Brain microvascular endothelial cell (primary cell): ENCODE data around the gene ZNF678.
A peak's percentile ranks its signal among the peaks of the same experiment; 100 is the strongest.
"Not testable (repeated sequence)": the region's sequence is repeated elsewhere in the genome, so short reads cannot be mapped to it uniquely, and the experiment has no call there.

ENCODE experiments used
- DNase-seq: peaks from one replicate; pipeline ENCODE4 v3.0.0-alpha.2; 2020
- H3K27ac ChIP-seq: fragments of 250-450 bp; sonication (Bioruptor Pico); 2 replicates; pipeline ENCODE4 v1.5.1; 2020; ENCODE audit warnings: mild to moderate bottlenecking, moderate library complexity
- H3K27me3 ChIP-seq: fragments of 250-450 bp; sonication (Bioruptor Pico); replicated peaks from 2 replicates; pipeline ENCODE4 v1.5.1; 2020; ENCODE audit warnings: mild to moderate bottlenecking
- H3K36me3 ChIP-seq: fragments of 250-450 bp; sonication (Bioruptor Pico); replicated peaks from 2 replicates; pipeline ENCODE4 v1.5.1; 2020; ENCODE audit warnings: mild to moderate bottlenecking
- H3K4me3 ChIP-seq: 2 replicates; pipeline ENCODE4 v1.5.1; 2011; ENCODE audit warnings: low read depth, mild to moderate bottlenecking, control low read depth, low read length, moderate library complexity
- in situ Hi-C: cut with HindIII; loops from 2 replicates; pipeline ENCODE4 v1.10.0; 2017; ENCODE audit warnings: low sequenced_read_pairs, low pct_ligation_motif_present
- TF ChIP-seq, protein P1 (sequence below): IDR thresholded peaks from 2 replicates; pipeline ENCODE4 v1.5.1; 2011; ENCODE audit warnings: low read depth, mild to moderate bottlenecking, moderate library complexity, low read length, control low read depth, inconsistent platforms; ENCODE audit errors: missing control alignments

The ZNF678 gene

DNA sequence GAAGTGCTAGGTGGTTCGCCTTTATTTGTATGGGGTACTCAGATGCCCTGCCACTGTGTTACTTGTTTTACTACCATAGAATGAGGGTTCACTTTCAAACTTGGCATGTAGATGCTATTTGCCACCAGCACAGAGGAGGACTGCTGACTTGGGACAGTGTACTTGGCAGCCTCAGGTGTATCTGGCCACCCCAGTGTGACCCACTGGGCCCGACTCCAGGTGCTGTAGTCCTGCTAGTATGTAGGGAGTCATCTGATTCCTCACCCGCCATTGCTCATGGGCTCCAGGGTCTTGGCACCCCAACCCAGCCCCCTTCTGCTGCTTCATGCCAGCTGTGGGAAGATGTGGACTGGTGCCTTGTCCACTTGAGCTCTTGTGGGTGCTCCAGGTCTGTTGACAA is 40.0 kb downstream of the ZNF678 start:
- TF ChIP-seq, protein P1, sequence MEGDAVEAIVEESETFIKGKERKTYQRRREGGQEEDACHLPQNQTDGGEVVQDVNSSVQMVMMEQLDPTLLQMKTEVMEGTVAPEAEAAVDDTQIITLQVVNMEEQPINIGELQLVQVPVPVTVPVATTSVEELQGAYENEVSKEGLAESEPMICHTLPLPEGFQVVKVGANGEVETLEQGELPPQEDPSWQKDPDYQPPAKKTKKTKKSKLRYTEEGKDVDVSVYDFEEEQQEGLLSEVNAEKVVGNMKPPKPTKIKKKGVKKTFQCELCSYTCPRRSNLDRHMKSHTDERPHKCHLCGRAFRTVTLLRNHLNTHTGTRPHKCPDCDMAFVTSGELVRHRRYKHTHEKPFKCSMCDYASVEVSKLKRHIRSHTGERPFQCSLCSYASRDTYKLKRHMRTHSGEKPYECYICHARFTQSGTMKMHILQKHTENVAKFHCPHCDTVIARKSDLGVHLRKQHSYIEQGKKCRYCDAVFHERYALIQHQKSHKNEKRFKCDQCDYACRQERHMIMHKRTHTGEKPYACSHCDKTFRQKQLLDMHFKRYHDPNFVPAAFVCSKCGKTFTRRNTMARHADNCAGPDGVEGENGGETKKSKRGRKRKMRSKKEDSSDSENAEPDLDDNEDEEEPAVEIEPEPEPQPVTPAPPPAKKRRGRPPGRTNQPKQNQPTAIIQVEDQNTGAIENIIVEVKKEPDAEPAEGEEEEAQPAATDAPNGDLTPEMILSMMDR, result no peak
- H3K36me3 ChIP-seq, result no peaks in the 10 kb centered on the region
- no peak overlapping the region for H3K4me3 ChIP-seq
- DNase-seq, result no peak
- no peak overlapping the region for H3K27ac ChIP-seq
- H3K27me3 ChIP-seq, result no peaks in the 10 kb centered on the region
- in situ Hi-C loops, result no loop called here

DNA sequence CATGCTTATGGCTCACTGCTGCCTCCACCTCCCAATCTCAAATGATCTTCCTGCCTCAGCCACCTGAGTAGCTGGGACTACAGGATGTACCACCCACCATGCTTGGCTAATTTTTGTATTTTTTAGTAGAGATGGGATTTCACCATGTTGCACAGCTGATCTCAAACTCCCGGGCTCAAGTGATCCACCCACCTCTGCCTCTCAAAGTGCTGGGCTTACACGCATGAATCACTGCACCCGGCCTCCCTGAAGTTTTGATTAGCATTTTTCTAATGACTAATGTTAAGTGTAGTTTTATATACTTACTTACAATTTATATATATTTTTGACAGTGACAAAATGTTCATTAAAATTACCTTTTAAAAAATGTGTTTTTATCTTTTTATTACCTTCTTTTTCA is 41.1 kb downstream of the ZNF678 start:
- no peaks in the 10 kb centered on the region for H3K36me3 ChIP-seq

DNA sequence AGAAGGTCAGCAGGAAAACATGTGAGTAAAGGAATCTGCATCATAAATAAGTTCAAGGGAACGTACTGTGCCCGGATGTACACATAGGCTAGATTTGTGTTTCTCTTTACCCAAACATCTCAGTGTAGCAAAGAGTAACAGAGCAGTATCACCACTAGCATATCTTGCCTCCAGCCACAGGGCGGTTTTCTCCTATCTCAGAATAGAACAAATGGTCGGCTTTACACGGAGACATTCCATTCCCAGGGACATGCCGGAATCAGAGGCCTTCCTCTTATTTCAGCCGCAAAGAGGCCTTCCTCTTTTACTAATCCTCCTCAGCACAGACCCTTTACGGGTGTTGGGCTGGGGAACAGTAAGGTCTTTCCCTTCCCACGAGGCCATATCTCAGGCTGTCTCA is 42.9 kb downstream of the ZNF678 start:
- in situ Hi-C loops, H3K4me3 ChIP-seq, H3K27me3 ChIP-seq, H3K36me3 ChIP-seq: not testable (repeated sequence)
- peak; percentile 53 for DNase-seq
- H3K27ac ChIP-seq, result peak overlapping the region; percentile 56

More for the DNA sequence above, 41.1 kb downstream of the ZNF678 start:
- TF ChIP-seq, protein P1, result no peak
- H3K27me3 ChIP-seq, result no peaks in the 10 kb centered on the region
- peak; percentile 33 for DNase-seq
- no peak overlapping the region for H3K4me3 ChIP-seq
- in situ Hi-C loops, result no loop called here
- H3K27ac ChIP-seq, result no peak overlapping the region

DNA sequence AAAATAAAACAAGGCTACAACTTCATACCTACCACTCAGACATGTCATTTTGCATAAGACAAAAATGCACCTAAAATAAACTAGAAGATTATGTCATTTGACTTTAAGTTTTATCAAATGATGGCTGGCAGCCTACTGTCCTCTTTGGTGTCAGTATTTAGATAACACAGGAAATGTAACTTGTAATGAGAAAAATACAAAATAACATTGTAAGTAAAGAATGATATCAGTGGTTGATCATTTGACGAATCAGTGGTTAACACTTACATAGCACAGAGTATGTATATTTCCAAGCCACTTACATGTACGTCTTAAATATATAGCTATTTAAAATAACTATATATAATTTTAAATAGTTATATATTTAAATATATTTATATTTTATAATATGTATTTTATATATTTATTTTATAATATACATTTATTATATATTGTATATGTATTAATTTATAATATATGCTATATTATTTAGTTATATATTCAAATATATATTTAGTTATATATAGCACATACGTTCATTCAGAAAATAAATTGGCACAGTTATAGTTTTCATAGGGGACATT is 44.1 kb downstream of the ZNF678 start:
- in situ Hi-C loops, result no loop called here
- TF ChIP-seq, protein P1, result no peak
- Histone ChIP-seq H3K4me3 (no peak overlapping the region), H3K36me3 (no peaks in the 10 kb centered on the region), H3K27ac (no peak overlapping the region), H3K27me3 (no peaks in the 10 kb centered on the region)
- no peak for DNase-seq

DNA sequence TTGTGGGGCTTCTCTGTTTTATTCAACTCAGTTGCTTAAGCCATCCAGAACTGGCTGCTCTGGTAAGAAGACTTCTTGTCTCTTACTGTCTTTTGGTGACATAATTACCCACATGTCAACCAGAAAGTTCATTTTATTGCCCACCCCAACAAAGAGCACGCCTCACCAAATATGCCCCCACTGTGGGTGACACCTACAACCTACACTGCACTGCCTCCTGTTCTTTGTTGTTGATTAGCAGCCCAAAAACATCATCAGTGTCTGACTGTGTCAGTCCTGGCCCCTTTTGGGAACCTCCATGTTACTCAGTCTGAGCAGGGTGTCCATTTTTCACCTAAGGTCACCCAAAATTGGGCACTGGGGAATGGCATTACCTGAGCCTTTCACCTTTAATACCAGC is 49.3 kb downstream of the ZNF678 start:
- no peaks in the 10 kb centered on the region for H3K36me3 ChIP-seq
- DNase-seq, result no peak
- in situ Hi-C loops, result no loop called here
- no peak overlapping the region for H3K4me3 ChIP-seq
- H3K27ac ChIP-seq, result no peak overlapping the region
- H3K27me3 ChIP-seq, result no peaks in the 10 kb centered on the region
- TF ChIP-seq, protein P1, result no peak

DNA sequence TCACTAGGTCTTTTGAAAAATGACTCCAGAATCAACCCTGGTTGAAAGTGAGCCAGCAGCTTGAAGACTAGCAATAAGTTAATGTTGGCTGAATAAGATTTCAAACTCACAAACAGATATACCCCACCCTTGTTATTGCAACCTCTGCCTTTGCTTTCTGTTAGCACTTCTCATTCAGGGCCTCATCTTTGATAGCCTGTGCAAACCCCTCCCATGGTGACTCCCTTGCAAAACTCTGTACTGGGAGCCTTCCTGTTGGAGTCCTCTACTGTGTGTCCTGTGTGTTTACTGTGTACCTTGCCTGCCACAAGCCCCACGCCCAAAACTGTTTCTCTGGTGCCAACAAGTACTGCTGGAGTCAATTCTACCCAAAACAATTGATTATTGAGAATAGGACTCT is 50.2 kb downstream of the ZNF678 start:
- in situ Hi-C loops, result no loop called here
- no peaks in the 10 kb centered on the region for H3K36me3 ChIP-seq
- H3K27me3 ChIP-seq, result no peaks in the 10 kb centered on the region
- TF ChIP-seq, protein P1, result no peak
- H3K4me3 ChIP-seq, result no peak overlapping the region
- DNase-seq, result no peak
- no peak overlapping the region for H3K27ac ChIP-seq
